SK-N-MC (cell line): Measurements from ENCODE around the gene ZDHHC20.

ENCODE experiments used
- DNase-seq: peaks from one replicate; pipeline ENCODE4 v3.0.0-alpha.2; 2011; ENCODE audit warnings: low read depth, low spot score
- H3K27ac ChIP-seq: fragments of 200-600 bp; sonication (generic); 2 replicates; pipeline ENCODE4 v1.5.1; 2016; ENCODE audit warnings: mixed run types
- H3K36me3 ChIP-seq: fragments of 200-600 bp; sonication (generic); 2 replicates; pipeline ENCODE4 v1.6.1; 2017; ENCODE audit warnings: antibody characterized with exemption, low read length, mixed read lengths; ENCODE audit not compliant: insufficient read depth
- H3K4me3 ChIP-seq: fragments of 200-600 bp; sonication (generic); 2 replicates; pipeline ENCODE4 v1.5.1; 2016
- H3K9ac ChIP-seq: fragments of 200-600 bp; sonication (generic); 2 replicates; pipeline ENCODE4 v1.8.0; 2017; ENCODE audit warnings: mixed run types, mixed read lengths; ENCODE audit not compliant: insufficient read length
- H3K9me3 ChIP-seq: fragments of 200-600 bp; sonication (generic); 2 replicates; pipeline ENCODE4 v1.6.1; 2017; ENCODE audit warnings: low read depth, mild to moderate bottlenecking, antibody characterized with exemption, low read length, moderate library complexity, mixed read lengths
- EZH2 ChIP-seq: fragments of 200-600 bp; sonication (generic); IDR thresholded peaks from one replicate; pipeline ENCODE4 v1.6.1; 2017; ENCODE audit warnings: antibody characterized with exemption
- FOXP2 ChIP-seq: optimal IDR thresholded peaks from 2 replicates; pipeline ENCODE3; 2011; ENCODE audit warnings: mild to moderate bottlenecking, moderate library complexity; ENCODE audit not compliant: insufficient read depth; ENCODE audit errors: extremely low read length, control extremely low read depth
- POLR2AphosphoS5 ChIP-seq: IDR thresholded peaks from 2 replicates; pipeline ENCODE4 v1.6.1; 2012; ENCODE audit warnings: mild to moderate bottlenecking, low read depth, low read length, borderline replicate concordance

ZDHHC20 gene

DNA sequence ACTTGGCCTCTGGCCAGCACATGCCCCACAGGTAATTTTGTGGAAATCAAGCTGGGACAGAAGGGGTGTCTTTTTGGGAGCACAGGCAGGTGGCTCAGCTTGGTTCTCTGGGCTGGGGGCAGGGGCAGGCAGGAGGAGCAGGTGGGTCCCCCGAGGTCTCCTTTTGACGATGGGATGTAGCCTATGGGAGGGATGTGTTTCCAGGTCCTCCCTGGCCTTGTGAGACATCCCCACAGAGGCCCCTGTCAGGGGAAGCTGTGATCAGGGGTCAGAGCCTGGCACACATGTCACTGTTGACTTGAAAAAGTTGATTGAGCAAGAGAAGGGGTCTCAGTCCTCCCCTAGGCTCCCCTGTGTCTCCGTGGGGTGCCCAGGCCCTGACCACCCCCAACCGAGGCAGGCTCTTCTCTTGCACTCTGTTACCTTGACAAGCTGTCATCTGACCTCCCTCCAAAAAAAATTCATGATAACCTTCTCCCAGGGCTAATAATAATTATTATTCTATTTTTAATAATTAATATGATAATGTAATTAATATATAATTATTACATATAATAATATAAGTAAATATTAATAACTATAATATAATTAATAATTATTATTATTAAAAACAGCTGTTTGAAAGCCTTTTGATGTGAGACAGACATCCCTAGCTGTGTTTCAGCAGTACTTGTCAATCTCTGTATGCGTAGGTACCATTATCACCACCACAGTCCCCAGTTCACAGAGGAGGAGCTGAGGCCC, 116.2 kb downstream of the ZDHHC20 start:
- Histone ChIP-seq H3K4me3 (no peak overlapping the region), H3K27ac (no peak overlapping the region), H3K9me3 (no peaks in the 10 kb centered on the region), H3K9ac (no peak overlapping the region), H3K36me3 (no peaks in the 10 kb centered on the region)
- no peak for TF ChIP-seq FOXP2
- no peak for TF ChIP-seq EZH2
- no peak for TF ChIP-seq POLR2AphosphoS5
- DNase-seq: no peak

DNA sequence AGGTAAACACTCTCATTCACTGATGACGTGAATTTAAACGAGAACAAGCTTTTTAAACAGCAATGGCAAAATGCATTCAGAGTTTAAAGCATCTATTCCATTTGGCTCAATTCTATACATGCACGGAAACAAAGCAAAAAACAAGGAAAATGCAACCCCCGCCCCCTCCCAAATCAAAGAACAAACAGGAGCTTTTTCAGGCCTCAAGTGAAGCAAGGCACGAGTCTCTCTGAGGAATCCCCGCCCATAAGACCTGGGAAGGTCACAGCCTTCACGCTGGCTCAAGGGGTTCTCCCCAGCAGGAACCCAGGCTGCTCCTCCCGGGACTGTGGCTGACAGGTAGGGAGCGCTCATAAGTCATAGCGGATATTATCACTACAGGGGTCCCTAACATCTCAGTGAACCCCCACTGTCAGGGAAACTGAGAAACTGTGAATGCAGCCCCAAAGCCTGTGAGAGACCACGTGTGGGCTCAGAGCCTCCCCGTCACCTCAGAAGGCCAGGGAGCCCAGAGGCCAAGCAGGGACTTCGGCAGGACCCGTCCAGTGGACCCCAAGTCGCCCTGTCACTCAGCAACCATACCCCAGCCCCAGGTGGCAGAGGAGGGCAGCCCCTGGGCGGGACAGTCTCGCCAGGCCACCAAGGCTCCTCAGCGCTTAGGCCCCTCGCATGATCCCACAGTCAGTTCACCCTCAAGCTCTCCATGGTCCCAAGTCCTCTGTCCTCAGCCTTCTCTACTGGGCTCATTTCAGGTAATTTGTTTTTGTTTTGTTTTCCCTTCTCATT, 117.3 kb downstream of the ZDHHC20 start:
- TF ChIP-seq FOXP2: no peak
- no peak for TF ChIP-seq POLR2AphosphoS5
- TF ChIP-seq EZH2: no peak
- Histone ChIP-seq H3K36me3 (no peaks in the 10 kb centered on the region), H3K9ac (no peak overlapping the region), H3K27ac (no peak overlapping the region), H3K4me3 (no peak overlapping the region), H3K9me3 (no peaks in the 10 kb centered on the region)
- no peak for DNase-seq

DNA sequence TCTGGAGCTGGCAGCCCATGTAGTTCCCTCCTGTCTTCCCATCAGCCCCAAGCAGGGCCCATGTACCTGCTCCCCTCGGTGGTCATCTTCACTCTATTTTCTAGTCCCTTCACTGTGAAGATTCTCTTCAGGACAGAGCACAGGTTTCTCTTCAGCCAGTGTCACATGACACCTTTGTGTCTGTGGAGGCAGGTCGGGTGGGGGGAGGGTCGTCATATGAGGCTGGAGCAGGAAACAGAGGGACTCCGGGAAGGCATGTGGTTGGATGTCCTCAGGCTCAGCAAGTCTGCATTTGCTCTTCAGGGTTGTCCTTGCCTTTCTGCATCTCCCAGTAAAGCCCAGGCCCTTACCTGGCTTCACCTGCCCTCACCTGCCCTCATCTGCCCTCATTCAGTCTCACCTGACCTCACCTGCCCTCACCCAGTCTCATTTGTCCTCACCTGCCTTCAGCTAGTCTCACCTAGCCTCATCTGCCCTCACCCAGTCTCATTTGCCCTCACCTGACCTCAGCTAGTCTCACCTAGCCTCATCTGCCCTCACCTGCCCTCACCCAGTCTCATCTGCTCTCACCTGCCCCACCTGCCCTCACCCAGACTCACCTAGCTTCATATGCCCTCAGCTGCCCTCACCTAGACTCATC, 120.3 kb downstream of the ZDHHC20 start:
- Histone ChIP-seq H3K36me3 (no peaks in the 10 kb centered on the region), H3K27ac (no peak overlapping the region), H3K9me3 (no peaks in the 10 kb centered on the region), H3K9ac (no peak overlapping the region), H3K4me3 (no peak overlapping the region)
- TF ChIP-seq FOXP2: no peak
- TF ChIP-seq EZH2: no peak
- no peak for TF ChIP-seq POLR2AphosphoS5
- no peak for DNase-seq

DNA sequence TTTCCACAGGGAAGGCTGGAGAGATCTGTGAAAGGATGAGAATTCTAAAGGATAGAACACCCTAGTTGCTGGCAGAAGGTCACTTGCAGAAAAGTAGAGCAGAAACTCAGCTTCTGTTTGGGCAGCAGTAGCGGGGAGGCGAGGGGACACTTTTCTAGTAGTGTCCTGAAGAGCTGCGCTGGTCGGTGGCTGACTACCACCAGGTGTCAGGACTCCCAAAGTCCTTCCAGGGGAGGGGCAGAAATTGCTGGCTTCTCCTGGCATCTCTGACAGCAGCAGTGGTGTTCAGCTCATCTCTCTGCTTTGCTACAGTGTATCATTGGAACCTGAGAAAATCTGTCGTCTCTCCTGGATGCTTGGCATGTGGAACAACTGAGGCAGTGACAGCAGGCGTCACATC, 120.9 kb downstream of the ZDHHC20 start:
- Histone ChIP-seq H3K4me3 (no peak overlapping the region), H3K36me3 (no peaks in the 10 kb centered on the region), H3K27ac (no peak overlapping the region), H3K9me3 (no peaks in the 10 kb centered on the region), H3K9ac (no peak overlapping the region)
- DNase-seq: no peak
- TF ChIP-seq POLR2AphosphoS5 (no peak), EZH2 (no peak), FOXP2 (no peak)

DNA sequence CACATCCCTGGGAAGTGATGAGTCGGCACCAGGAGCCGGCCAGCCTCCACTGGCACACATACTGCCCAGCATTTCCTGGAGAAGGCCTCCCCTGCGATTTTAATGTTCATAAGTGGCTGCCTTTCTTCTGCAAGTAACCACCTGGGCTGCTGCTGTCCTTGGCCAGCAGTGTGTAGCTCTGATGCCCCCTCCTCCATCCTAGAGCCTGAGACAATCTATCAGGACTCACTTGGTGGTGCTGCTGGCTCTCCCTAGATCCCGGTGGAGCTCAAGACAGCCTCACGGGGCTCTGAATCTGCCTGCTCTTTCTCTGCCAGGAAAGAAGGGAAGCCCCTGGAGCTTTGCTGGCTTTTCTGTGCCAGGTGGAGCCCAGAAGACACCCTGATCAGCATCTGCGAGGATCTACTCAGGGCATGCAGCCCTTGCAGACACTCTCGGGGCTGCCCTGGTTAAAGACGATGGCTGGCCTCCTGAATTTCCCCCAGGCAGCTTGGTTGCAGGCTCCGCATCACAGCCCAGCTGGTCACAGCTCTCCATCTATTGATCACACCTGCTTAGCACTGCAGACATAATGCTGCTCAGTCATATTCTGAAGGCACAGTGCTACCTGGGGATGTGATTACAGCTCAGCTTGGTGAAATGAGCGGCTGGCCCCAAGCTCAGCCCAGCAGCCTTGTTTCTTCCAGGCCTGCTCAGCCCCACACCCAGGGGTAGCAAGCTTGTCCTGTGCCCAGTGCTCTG, 122.3 kb downstream of the ZDHHC20 start:
- DNase-seq: no peak

DNA sequence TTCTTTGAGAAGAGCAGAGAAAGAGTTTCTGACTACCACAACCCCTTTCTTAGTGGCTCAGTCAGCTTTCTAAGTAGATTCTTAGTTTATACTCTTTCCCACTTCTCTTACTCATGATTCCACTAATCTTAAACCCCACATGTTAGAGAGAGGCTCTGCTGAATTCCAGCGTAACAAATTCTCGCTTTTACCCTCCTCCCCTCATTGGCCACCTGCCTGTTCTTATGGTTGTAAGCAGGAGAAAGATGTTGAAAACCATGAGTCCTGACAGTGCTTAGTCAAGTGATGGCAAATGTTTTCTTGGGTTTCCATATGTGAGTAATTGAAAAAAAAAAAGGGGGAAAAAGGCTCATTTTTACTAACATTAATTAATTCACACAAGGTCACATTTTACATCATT, 125.9 kb downstream of the ZDHHC20 start:
- TF ChIP-seq EZH2 (no peak), FOXP2 (no peak), POLR2AphosphoS5 (no peak)

More for the DNA sequence above, 122.3 kb downstream of the ZDHHC20 start:
- no peak overlapping the region for H3K9ac ChIP-seq
- H3K36me3 ChIP-seq: no peaks in the 10 kb centered on the region
- no peak overlapping the region for H3K27ac ChIP-seq
- no peak overlapping the region for H3K4me3 ChIP-seq
- H3K9me3 ChIP-seq: no peaks in the 10 kb centered on the region
- no peak for TF ChIP-seq FOXP2
- no peak for TF ChIP-seq POLR2AphosphoS5
- TF ChIP-seq EZH2: no peak

DNA sequence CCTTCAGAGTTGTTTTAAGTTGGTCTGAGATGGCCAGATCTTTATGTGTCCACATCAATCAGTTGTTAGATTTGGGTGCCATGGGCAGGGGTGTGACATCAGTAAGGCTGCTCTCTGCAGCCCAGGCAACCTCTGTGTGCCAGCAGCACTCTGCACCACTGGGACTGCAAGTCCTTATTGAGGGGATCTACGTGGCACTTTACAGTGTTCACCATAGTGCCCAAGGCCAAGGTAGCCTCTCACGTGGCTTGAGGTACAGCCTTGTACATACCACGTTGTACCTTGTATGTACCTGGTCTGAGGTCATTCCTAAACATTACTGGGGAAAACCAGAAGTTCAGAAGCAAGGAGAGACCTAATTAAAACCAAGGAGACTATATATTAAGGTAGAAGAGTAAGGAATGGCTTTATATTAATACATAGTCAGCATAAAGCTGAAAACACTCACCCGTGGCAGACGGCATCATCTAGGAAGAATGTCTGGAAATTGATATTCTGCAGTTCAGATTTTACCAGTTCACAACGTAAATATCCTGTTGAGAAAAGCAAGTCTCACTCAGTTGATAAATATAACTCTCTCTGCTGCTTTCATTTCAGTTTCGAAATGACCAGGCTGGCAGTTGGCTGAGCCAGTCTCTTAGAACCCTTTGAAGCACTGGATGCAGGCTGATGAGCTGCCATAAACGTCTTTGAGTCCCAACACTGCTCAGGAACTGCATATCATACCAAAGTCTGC, 128.8 kb downstream of the ZDHHC20 start:
- Histone ChIP-seq H3K9me3 (no peaks in the 10 kb centered on the region), H3K36me3 (no peaks in the 10 kb centered on the region), H3K27ac (no peak overlapping the region), H3K4me3 (no peak overlapping the region), H3K9ac (no peak overlapping the region)
- TF ChIP-seq FOXP2 (no peak), EZH2 (no peak), POLR2AphosphoS5 (no peak)
- DNase-seq: no peak

More for the DNA sequence above, 125.9 kb downstream of the ZDHHC20 start:
- DNase-seq: no peak
- H3K9me3 ChIP-seq: no peaks in the 10 kb centered on the region
- H3K27ac ChIP-seq: no peak overlapping the region
- no peak overlapping the region for H3K9ac ChIP-seq
- H3K36me3 ChIP-seq: no peaks in the 10 kb centered on the region
- H3K4me3 ChIP-seq: no peak overlapping the region

DNA sequence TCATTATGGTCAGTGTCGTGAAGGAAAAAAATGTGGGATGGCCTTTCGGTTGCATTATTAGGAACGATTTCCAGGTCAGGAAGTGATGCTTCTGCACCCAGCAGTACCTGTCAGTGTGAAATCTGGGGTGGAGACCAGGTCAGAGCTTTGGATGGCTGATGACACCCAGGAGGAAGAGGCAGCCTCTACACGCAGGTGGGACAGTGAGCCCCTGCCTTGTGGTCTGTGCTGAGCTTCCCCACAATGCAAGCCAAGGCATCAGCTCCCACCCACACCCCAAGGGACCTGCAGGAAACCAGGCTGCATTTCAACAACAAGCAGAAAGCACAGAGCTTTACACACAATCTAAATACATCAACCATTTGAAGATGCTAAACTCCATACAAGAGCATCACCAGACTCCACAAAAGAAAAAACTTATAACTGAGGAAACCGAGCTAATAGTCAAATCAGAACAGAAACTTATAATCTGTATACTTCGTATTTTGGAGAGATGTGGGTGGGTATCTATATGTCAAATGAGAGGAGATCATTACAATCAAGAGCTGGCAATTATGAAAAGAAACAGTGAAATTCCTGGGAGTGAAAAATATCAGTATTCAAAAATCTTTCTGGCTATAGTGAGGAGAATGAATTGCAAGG, 130.1 kb downstream of the ZDHHC20 start:
- no peak for TF ChIP-seq FOXP2
- TF ChIP-seq EZH2: no peak
- TF ChIP-seq POLR2AphosphoS5: no peak
- Histone ChIP-seq H3K36me3 (no peaks in the 10 kb centered on the region), H3K9ac (no peak overlapping the region), H3K4me3 (no peak overlapping the region), H3K9me3 (no peaks in the 10 kb centered on the region), H3K27ac (no peak overlapping the region)
- no peak for DNase-seq
